A673 (cell line): ENCODE results near the gene PRSS21. TPM values are rescaled to one million over a fixed set of nuclear protein-coding genes. Genes with fewer than 3 reads are reported as not detected.

Source experiments
- BruUV-seq: library from RNA; stranded (reverse); fragments of 400-500 nt; replicated peaks from 2 replicates; lab custom pipeline; 2021; lab: Mats Ljungman, UMichigan
- CTCF ChIA-PET: fragments of 300-600 bp; sonication (Branson Sonifier 250); formaldehyde crosslinking; loops from one replicate; lab custom pipeline; 2022; ENCODE audit warnings: antibody characterized with exemption; lab: Charles Lee
- POLR2A ChIA-PET: fragments of 300-600 bp; sonication (Branson Sonifier 250); formaldehyde crosslinking; loops from one replicate; lab custom pipeline; 2022; ENCODE audit warnings: antibody characterized with exemption; ENCODE audit not compliant: low non-redundant PET; lab: Charles Lee
- DNase-seq: peaks from one replicate; pipeline ENCODE4 v3.0.0-alpha.2; 2015; ENCODE audit warnings: low spot score
- H3K27ac ChIP-seq: fragments of 200-600 bp; sonication (generic); 2 replicates; pipeline ENCODE4 v1.5.1; 2016; ENCODE audit warnings: mixed run types, low read depth, mild to moderate bottlenecking, mixed read lengths, antibody characterized with exemption, low read length; ENCODE audit not compliant: poor library complexity, severe bottlenecking
- H3K27me3 ChIP-seq: fragments of 200-600 bp; sonication (generic); replicated peaks from 2 replicates; pipeline ENCODE4 v1.6.1; 2017; ENCODE audit warnings: mixed run types, low read depth, mild to moderate bottlenecking, mixed read lengths, antibody characterized with exemption, low read length; ENCODE audit not compliant: insufficient read depth, poor library complexity
- H3K36me3 ChIP-seq: fragments of 200-600 bp; sonication (generic); 2 replicates; pipeline ENCODE4 v1.6.1; 2016; ENCODE audit warnings: mixed run types, mild to moderate bottlenecking, mixed read lengths, antibody characterized with exemption, low read length; ENCODE audit not compliant: insufficient read depth, poor library complexity, severe bottlenecking
- H3K4me1 ChIP-seq: fragments of 200-600 bp; sonication (generic); 2 replicates; pipeline ENCODE4 v1.6.1; 2017; ENCODE audit warnings: mixed run types, mild to moderate bottlenecking, mixed read lengths, antibody characterized with exemption, low read length; ENCODE audit not compliant: insufficient read depth, poor library complexity, severe bottlenecking
- H3K4me3 ChIP-seq: fragments of 200-600 bp; sonication (generic); 2 replicates; pipeline ENCODE4 v1.5.1; 2016; ENCODE audit warnings: low read depth, mixed run types, mild to moderate bottlenecking, mixed read lengths, low read length; ENCODE audit not compliant: poor library complexity, severe bottlenecking
- H3K9me3 ChIP-seq: fragments of 200-600 bp; sonication (generic); 2 replicates; pipeline ENCODE4 v1.6.1; 2016; ENCODE audit warnings: mixed run types, low read depth, mild to moderate bottlenecking, mixed read lengths, antibody characterized with exemption, low read length; ENCODE audit not compliant: poor library complexity, severe bottlenecking
- CTCF ChIP-seq: fragments of 300-800, 200-600 bp; sonication (generic); conservative IDR thresholded peaks from 2 replicates; pipeline ENCODE4 v1.5.1; 2017; ENCODE audit warnings: low read depth, mild to moderate bottlenecking, antibody characterized with exemption, low read length, moderate library complexity, mixed read lengths
- EZH2 ChIP-seq: fragments of 200-600 bp; sonication (generic); IDR thresholded peaks from 2 replicates; pipeline ENCODE4 v1.6.1; 2017; ENCODE audit warnings: borderline replicate concordance, low read depth, mild to moderate bottlenecking, mixed read lengths, antibody characterized with exemption, low read length; ENCODE audit not compliant: poor library complexity, severe bottlenecking
- intact Hi-C: fragments of 100-400 bp; cut with micrococcal nuclease; formaldehyde crosslinking; loops from one replicate; pipeline ENCODE4 v1.10.0; 2022; ENCODE audit not compliant: unreplicated experiment
- total RNA-seq: library from RNA; stranded (reverse); gene quantifications from 2 replicates; pipeline ENCODE4 v1.2.3, GENCODE V29; 2021

The PRSS21 gene
- total RNA-seq, 1 experiment from 2014 or later: not detected

GRCh38 chr16:2817340-2818271 lies 569 bp downstream of the PRSS21 start:
- H3K36me3 ChIP-seq: no peaks in the 10 kb centered on the region
- no TSS peak for BruUV-seq
- POLR2A ChIA-PET: no interaction called here
- intact Hi-C loops: no loop called here
- no peak overlapping the region for H3K27ac ChIP-seq
- no peaks in the 10 kb centered on the region for H3K9me3 ChIP-seq
- CTCF ChIA-PET: no interaction called here
- no peaks in the 10 kb centered on the region for H3K27me3 ChIP-seq
- no peaks in the 10 kb centered on the region for H3K4me1 ChIP-seq
- no peak for DNase-seq
- no peak overlapping the region for H3K4me3 ChIP-seq
- no peak for TF ChIP-seq CTCF
- TF ChIP-seq EZH2: no peak

GRCh38 chr16:2818272-2818876 lies 1.3 kb downstream of the PRSS21 start:
- no peaks in the 10 kb centered on the region for H3K4me1 ChIP-seq
- intact Hi-C loops: no loop called here
- no peak overlapping the region for H3K4me3 ChIP-seq
- H3K27me3 ChIP-seq: no peaks in the 10 kb centered on the region
- no peaks in the 10 kb centered on the region for H3K36me3 ChIP-seq
- DNase-seq: no peak
- TF ChIP-seq EZH2 (no peak), CTCF (no peak)
- POLR2A ChIA-PET: no interaction called here
- BruUV-seq: no TSS peak
- no peak overlapping the region for H3K27ac ChIP-seq
- CTCF ChIA-PET: no interaction called here
- H3K9me3 ChIP-seq: no peaks in the 10 kb centered on the region

- POLR2A ChIA-PET: interaction anchor here (0.5 kb wide), 1 partner anchor 558 kb away, joined by 6 read pairs; no protein-coding TSS in a partner anchor
- no TSS peak for BruUV-seq
- DNase-seq: no peak
- intact Hi-C loops: no loop called here
- H3K27me3 ChIP-seq: no peaks in the 10 kb centered on the region
- no peak overlapping the region for H3K4me3 ChIP-seq
- H3K36me3 ChIP-seq: no peaks in the 10 kb centered on the region
- no peak overlapping the region for H3K27ac ChIP-seq
- no peaks in the 10 kb centered on the region for H3K9me3 ChIP-seq
- TF ChIP-seq EZH2: no peak
- TF ChIP-seq CTCF: no peak
- H3K4me1 ChIP-seq: no peaks in the 10 kb centered on the region
- CTCF ChIA-PET: no interaction called here
These were observed 2.3 kb downstream of the PRSS21 start for GRCh38 chr16:2819179-2819938.
